ENCODE results near the gene SPNS2.

SPNS2 gene

GRCh38 chr17:4453812-4454591 lies 44.7 kb upstream of the SPNS2 start:
- Histone ChIP-seq H3K9me3 (ENCODE audit: insufficient read depth, low read depth, low read length) (no peaks in the 10 kb centered on the region), H3K4me2 (ENCODE audit: low read depth, low read length, poor library complexity, severe bottlenecking) (no peak overlapping the region), H3K4me3 (ENCODE audit: low read length, poor library complexity, severe bottlenecking) (no peak overlapping the region)

GRCh38 chr17:4460661-4461060 lies 38.0 kb upstream of the SPNS2 start:
- Histone ChIP-seq H3K9me2 (replicated peaks; ENCODE audit: low read depth, low read length) (no peaks in the 10 kb centered on the region), H3K4me2 (ENCODE audit: low read depth, low read length, poor library complexity, severe bottlenecking) (no peak overlapping the region), H2AFZ (ENCODE audit: low read length) (no peak overlapping the region), H3K4me3 (ENCODE audit: low read length, poor library complexity, severe bottlenecking) (no peak overlapping the region), H3K9me3 (ENCODE audit: insufficient read depth, low read depth, low read length) (no peaks in the 10 kb centered on the region), H3K4me1 (ENCODE audit: insufficient read depth, low read length, poor library complexity, severe bottlenecking) (no peaks in the 10 kb centered on the region), H3K9ac (ENCODE audit: low read depth, low read length, poor library complexity, severe bottlenecking) (no peak overlapping the region), H3K27me3 (ENCODE audit: insufficient read depth, low read length, poor library complexity, severe bottlenecking) (no peaks in the 10 kb centered on the region), H3K36me3 (ENCODE audit: insufficient read depth, low read length) (peaks cover 66% of the 10 kb centered on the region), H4K20me1 (ENCODE audit: insufficient read depth, low read length, poor library complexity, severe bottlenecking) (no peaks in the 10 kb centered on the region), H3F3A (ENCODE audit: low read depth) (no peaks in the 10 kb centered on the region), H3K79me2 (ENCODE audit: insufficient read depth, low read length) (no peaks in the 10 kb centered on the region)
- TF ChIP-seq CTCF (conservative IDR thresholded peaks at IDR 0.05; ENCODE audit: low read length) (no peak), EZH2phosphoT487 (IDR thresholded peaks at IDR 0.05; ENCODE audit: borderline replicate concordance) (no peak)

More at GRCh38 chr17:4453812-4454591, 44.7 kb upstream of the SPNS2 start:
- Histone ChIP-seq H3K9ac (ENCODE audit: low read depth, low read length, poor library complexity, severe bottlenecking) (no peak overlapping the region), H3K27me3 (ENCODE audit: insufficient read depth, low read length, poor library complexity, severe bottlenecking) (no peaks in the 10 kb centered on the region), H3F3A (ENCODE audit: low read depth) (no peaks in the 10 kb centered on the region), H3K9me2 (replicated peaks; ENCODE audit: low read depth, low read length) (no peaks in the 10 kb centered on the region), H2AFZ (ENCODE audit: low read length) (no peak overlapping the region), H3K36me3 (ENCODE audit: insufficient read depth, low read length) (peaks cover 81% of the 10 kb centered on the region; the same call in 1 of the 2 replicates), H3K4me1 (ENCODE audit: insufficient read depth, low read length, poor library complexity, severe bottlenecking) (no peaks in the 10 kb centered on the region), H4K20me1 (ENCODE audit: insufficient read depth, low read length, poor library complexity, severe bottlenecking) (no peaks in the 10 kb centered on the region), H3K79me2 (ENCODE audit: insufficient read depth, low read length) (peaks cover 5% of the 10 kb centered on the region; the same call in 1 of the 2 replicates)
- TF ChIP-seq CTCF (conservative IDR thresholded peaks at IDR 0.05; ENCODE audit: low read length), result no peak
- no peak for TF ChIP-seq EZH2phosphoT487 (IDR thresholded peaks at IDR 0.05; ENCODE audit: borderline replicate concordance)

GRCh38 chr17:4463818-4464476 lies 34.7 kb upstream of the SPNS2 start:
- peaks cover 56% of the 10 kb centered on the region for H3K36me3 ChIP-seq (ENCODE audit: insufficient read depth, low read length)
- no peaks in the 10 kb centered on the region for H3K79me2 ChIP-seq (ENCODE audit: insufficient read depth, low read length)
- H3K4me1 ChIP-seq (ENCODE audit: insufficient read depth, low read length, poor library complexity, severe bottlenecking), result no peaks in the 10 kb centered on the region
- H3F3A ChIP-seq (ENCODE audit: low read depth), result no peaks in the 10 kb centered on the region
- no peak overlapping the region for H3K4me2 ChIP-seq (ENCODE audit: low read depth, low read length, poor library complexity, severe bottlenecking)
- H3K9me2 ChIP-seq (replicated peaks; ENCODE audit: low read depth, low read length), result no peaks in the 10 kb centered on the region
- no peaks in the 10 kb centered on the region for H3K27me3 ChIP-seq (ENCODE audit: insufficient read depth, low read length, poor library complexity, severe bottlenecking)
- no peak for TF ChIP-seq EZH2phosphoT487 (IDR thresholded peaks at IDR 0.05; ENCODE audit: borderline replicate concordance)
- TF ChIP-seq CTCF (conservative IDR thresholded peaks at IDR 0.05; ENCODE audit: low read length), result no peak
- H3K9me3 ChIP-seq (ENCODE audit: insufficient read depth, low read depth, low read length), result no peaks in the 10 kb centered on the region
- H2AFZ ChIP-seq (ENCODE audit: low read length), result no peak overlapping the region
- H4K20me1 ChIP-seq (ENCODE audit: insufficient read depth, low read length, poor library complexity, severe bottlenecking), result no peaks in the 10 kb centered on the region
- no peak overlapping the region for H3K9ac ChIP-seq (ENCODE audit: low read depth, low read length, poor library complexity, severe bottlenecking)
- H3K4me3 ChIP-seq (ENCODE audit: low read length, poor library complexity, severe bottlenecking), result no peak overlapping the region
